Activated CD4-positive, alpha-beta memory T cell treated with anti-CD3 and anti-CD28 coated beads, Interleukin-2, amount 10 ng/mL, durations not matched to agents 7 days and 5 days (primary cell): Measurements from ENCODE around the gene ACP4. TPM values are rescaled to one million over a fixed set of nuclear protein-coding genes. Genes with fewer than 3 reads are reported as not detected.
"Not testable (repeated sequence)": the region's sequence is repeated elsewhere in the genome, so short reads cannot be mapped to it uniquely, and the experiment has no call there.

Experiments used
- CTCF ChIA-PET: fragments of 350-600 bp; sonication (Branson Sonifier 250); formaldehyde crosslinking; loops from one replicate; lab custom pipeline; 2021; ENCODE audit warnings: antibody characterized with exemption, inconsistent platforms; lab: Charles Lee
- POLR2A ChIA-PET: fragments of 350-600 bp; sonication (Branson Sonifier 250); formaldehyde crosslinking; loops from one replicate; lab custom pipeline; 2021; ENCODE audit warnings: antibody characterized with exemption; lab: Charles Lee
- DNase-seq: peaks from one replicate; pipeline ENCODE4 v3.0.0-alpha.2; 2020
- H3K27ac Mint-ChIP-seq: one replicate; pipeline ENCODE4 v1.8.0; 2021; ENCODE audit warnings: mild to moderate bottlenecking, mixed read lengths
- H3K27me3 Mint-ChIP-seq: one replicate; pipeline ENCODE4 v1.8.0; 2021; ENCODE audit warnings: mixed read lengths
- H3K36me3 Mint-ChIP-seq: one replicate; pipeline ENCODE4 v1.8.0; 2021; ENCODE audit warnings: low read depth, mixed read lengths
- H3K4me1 Mint-ChIP-seq: one replicate; pipeline ENCODE4 v1.8.0; 2021; ENCODE audit warnings: mixed read lengths
- H3K4me3 Mint-ChIP-seq: one replicate; pipeline ENCODE4 v1.8.0; 2021; ENCODE audit warnings: mild to moderate bottlenecking, mixed read lengths
- H3K9me3 Mint-ChIP-seq: one replicate; pipeline ENCODE4 v1.8.0; 2021; ENCODE audit warnings: mixed read lengths
- total RNA-seq, 2 experiments: library from RNA; stranded (reverse); gene quantifications; one replicate each; pipeline ENCODE4 v1.2.3, GENCODE V29; 2021

ACP4 gene
- total RNA-seq, 2 experiments from 2014 or later, result not detected

DNA sequence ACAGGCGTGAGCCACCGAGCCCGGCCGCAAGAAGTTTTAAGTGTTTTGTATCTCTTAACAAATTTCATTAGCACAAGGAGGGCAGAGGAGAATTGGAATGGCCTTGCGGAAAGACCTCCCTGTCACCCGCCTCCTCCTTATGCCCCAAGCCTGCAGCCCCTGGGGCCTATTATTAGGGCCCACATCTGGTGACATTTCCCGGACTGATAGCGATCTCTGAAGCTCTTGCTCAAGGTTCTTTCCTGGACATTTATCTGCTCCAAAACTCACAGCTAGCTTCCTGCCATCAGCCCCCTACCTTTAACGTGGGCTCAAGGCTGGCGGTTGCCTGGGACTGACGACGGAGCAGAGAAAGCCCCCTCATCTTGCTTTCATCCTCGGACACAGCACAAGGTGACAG lies 26.7 kb upstream of the ACP4 start:
- POLR2A ChIA-PET, DNase-seq, H3K27me3 Mint-ChIP-seq, H3K36me3 Mint-ChIP-seq, H3K9me3 Mint-ChIP-seq, H3K4me1 Mint-ChIP-seq, H3K4me3 Mint-ChIP-seq, H3K27ac Mint-ChIP-seq, CTCF ChIA-PET: not testable (repeated sequence)

DNA sequence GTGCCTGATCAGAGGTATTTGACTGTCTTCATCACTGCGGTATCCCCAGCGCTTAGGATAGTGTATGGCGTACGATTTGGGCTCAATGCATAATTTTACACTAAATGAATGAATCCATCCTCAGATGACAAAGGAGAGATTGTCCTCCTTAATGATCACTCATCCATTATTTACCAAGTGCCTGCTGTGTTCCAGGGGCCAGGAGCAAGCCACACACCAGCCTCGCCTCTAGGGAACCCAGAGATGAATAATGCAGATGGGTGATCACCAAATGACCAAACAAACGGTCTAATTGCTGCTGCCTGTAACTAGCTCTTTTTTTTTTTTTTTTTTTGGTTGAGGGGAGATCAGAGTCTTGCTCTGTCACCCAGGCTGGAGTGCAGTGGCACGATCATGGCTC lies 25.8 kb upstream of the ACP4 start:
- no peak for DNase-seq
- no peak overlapping the region for H3K27ac Mint-ChIP-seq
- no peaks in the 10 kb centered on the region for H3K4me1 Mint-ChIP-seq
- H3K27me3 Mint-ChIP-seq, result peaks cover 2% of the 10 kb centered on the region
- H3K4me3 Mint-ChIP-seq, result no peak overlapping the region
- POLR2A ChIA-PET, result no interaction called here
- CTCF ChIA-PET, result no interaction called here
- H3K36me3 Mint-ChIP-seq, result no peaks in the 10 kb centered on the region
- peaks cover 2% of the 10 kb centered on the region for H3K9me3 Mint-ChIP-seq

- DNase-seq, POLR2A ChIA-PET, H3K27ac Mint-ChIP-seq, H3K27me3 Mint-ChIP-seq, H3K36me3 Mint-ChIP-seq, H3K9me3 Mint-ChIP-seq, H3K4me3 Mint-ChIP-seq, CTCF ChIA-PET, H3K4me1 Mint-ChIP-seq: not testable (repeated sequence)
Measured at GRCh38 chr19:50766746-50767145, 23.5 kb upstream of the ACP4 start.

GRCh38 chr19:50767263-50767662 lies 23.0 kb upstream of the ACP4 start:
- H3K9me3 Mint-ChIP-seq, DNase-seq, H3K4me1 Mint-ChIP-seq, CTCF ChIA-PET, POLR2A ChIA-PET, H3K27me3 Mint-ChIP-seq, H3K27ac Mint-ChIP-seq, H3K36me3 Mint-ChIP-seq, H3K4me3 Mint-ChIP-seq: not testable (repeated sequence)

- DNase-seq, result no peak
- ChIA-PET CTCF (no interaction called here), POLR2A (no interaction called here)
- Mint-ChIP-seq H3K27ac (no peak overlapping the region), H3K36me3 (no peaks in the 10 kb centered on the region), H3K4me3 (no peak overlapping the region), H3K9me3 (no peaks in the 10 kb centered on the region), H3K4me1 (no peaks in the 10 kb centered on the region), H3K27me3 (peaks cover 2% of the 10 kb centered on the region)
Measured at GRCh38 chr19:50768277-50768676, 21.9 kb upstream of the ACP4 start.

DNA sequence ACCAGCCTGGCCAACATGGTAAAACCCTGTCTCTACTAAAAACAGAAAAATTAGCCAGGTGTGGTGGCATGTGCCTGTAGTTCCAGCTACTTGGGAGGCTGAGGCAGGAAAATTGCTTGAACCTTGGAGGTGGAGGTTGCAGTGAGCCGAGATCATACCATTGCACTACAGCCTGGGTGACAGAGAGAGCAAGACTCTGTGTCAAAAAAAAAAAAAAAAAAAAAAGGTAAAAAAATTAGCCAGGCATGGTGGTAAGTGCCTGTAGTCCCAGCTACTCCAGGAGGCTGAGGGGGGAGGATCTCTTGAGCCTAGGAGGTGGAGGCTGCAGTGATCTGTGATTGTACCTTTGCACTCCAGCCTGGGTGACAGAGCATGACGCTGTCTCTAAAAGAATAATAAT lies 20.1 kb upstream of the ACP4 start, which contains the start of gene GPR32:
GPR32 (plus strand) TSS at position 301 of the 400 bp plus-strand sequence. CDS start 137 bp downstream, outside the sequence.
- H3K27me3 Mint-ChIP-seq, H3K4me3 Mint-ChIP-seq, H3K27ac Mint-ChIP-seq, H3K4me1 Mint-ChIP-seq, H3K9me3 Mint-ChIP-seq, CTCF ChIA-PET, DNase-seq, H3K36me3 Mint-ChIP-seq: not testable (repeated sequence)
- POLR2A ChIA-PET, result interaction anchor here (0.6 kb wide), 1 partner anchor 121 kb away, joined by 3 read pairs; no protein-coding TSS in a partner anchor

DNA sequence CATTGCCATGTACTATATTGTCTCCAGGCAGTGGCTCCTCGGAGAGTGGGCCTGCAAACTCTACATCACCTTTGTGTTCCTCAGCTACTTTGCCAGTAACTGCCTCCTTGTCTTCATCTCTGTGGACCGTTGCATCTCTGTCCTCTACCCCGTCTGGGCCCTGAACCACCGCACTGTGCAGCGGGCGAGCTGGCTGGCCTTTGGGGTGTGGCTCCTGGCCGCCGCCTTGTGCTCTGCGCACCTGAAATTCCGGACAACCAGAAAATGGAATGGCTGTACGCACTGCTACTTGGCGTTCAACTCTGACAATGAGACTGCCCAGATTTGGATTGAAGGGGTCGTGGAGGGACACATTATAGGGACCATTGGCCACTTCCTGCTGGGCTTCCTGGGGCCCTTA lies 19.3 kb upstream of the ACP4 start:
- DNase-seq, result no peak
- ChIA-PET CTCF (no interaction called here), POLR2A (no interaction called here)
- H3K36me3 Mint-ChIP-seq, result no peaks in the 10 kb centered on the region
- H3K27me3 Mint-ChIP-seq, result peaks cover 8% of the 10 kb centered on the region
- no peak overlapping the region for H3K4me3 Mint-ChIP-seq
- no peak overlapping the region for H3K27ac Mint-ChIP-seq
- no peaks in the 10 kb centered on the region for H3K4me1 Mint-ChIP-seq
- no peaks in the 10 kb centered on the region for H3K9me3 Mint-ChIP-seq

- Mint-ChIP-seq H3K27me3 (peaks cover 11% of the 10 kb centered on the region), H3K4me1 (no peaks in the 10 kb centered on the region), H3K4me3 (no peak overlapping the region), H3K9me3 (no peaks in the 10 kb centered on the region), H3K36me3 (no peaks in the 10 kb centered on the region), H3K27ac (no peak overlapping the region)
- ChIA-PET POLR2A (no interaction called here), CTCF (no interaction called here)
- DNase-seq, result no peak
Measured at GRCh38 chr19:50772476-50772875, 17.7 kb upstream of the ACP4 start.

DNA sequence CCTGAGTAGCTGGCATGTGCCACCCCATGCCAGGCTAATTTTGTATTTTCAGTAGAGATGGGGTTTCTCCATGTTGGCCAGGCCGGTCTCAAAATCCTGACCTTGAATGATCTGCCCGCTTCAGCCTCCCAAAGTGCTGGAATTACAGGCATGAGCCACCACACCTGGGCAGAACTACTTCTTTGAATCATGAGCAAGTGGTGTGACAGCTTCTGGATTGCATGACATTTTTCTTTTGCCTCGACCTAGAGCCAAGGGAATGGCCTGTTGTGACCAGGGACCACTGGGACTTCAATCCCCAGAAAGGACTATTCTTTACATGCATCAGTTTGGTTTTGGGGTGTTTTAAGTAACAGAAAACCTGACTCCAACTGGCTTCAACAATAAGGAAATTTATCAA lies 17.3 kb upstream of the ACP4 start:
- H3K4me1 Mint-ChIP-seq, H3K4me3 Mint-ChIP-seq, CTCF ChIA-PET, H3K36me3 Mint-ChIP-seq, POLR2A ChIA-PET, H3K9me3 Mint-ChIP-seq, DNase-seq, H3K27ac Mint-ChIP-seq: not testable (repeated sequence)
- H3K27me3 Mint-ChIP-seq, result peaks cover 15% of the 10 kb centered on the region

GRCh38 chr19:50773454-50773853 lies 16.8 kb upstream of the ACP4 start:
- H3K9me3 Mint-ChIP-seq, H3K36me3 Mint-ChIP-seq, POLR2A ChIA-PET, DNase-seq, H3K4me1 Mint-ChIP-seq, H3K27ac Mint-ChIP-seq, H3K4me3 Mint-ChIP-seq: not testable (repeated sequence)
- CTCF ChIA-PET, result interaction anchor here (0.7 kb wide), 1 partner anchor 404 kb away, joined by 3 read pairs; no protein-coding TSS in a partner anchor
- peaks cover 21% of the 10 kb centered on the region for H3K27me3 Mint-ChIP-seq

DNA sequence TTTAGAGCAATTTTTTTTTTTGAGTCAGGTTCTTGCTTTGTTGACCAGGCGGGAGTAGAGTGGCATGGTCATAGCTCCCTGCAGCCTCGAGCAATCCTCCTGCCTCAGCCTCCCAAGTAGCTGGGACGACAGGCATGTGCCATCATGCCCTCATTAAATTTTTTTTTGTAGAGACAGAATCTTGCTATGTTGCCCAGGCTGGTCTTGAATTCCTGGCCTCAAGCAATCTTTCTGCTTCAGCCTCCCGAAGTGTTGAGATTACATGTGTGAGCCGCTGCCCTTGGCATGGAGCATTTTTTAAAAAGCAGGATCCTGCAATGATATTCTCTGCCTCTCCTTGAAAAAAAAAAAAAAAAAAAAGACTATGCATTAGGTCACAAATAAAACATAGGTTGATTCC lies 14.1 kb upstream of the ACP4 start:
- DNase-seq, result no peak
- Mint-ChIP-seq H3K36me3 (no peaks in the 10 kb centered on the region), H3K4me1 (no peaks in the 10 kb centered on the region), H3K27me3 (peaks cover 45% of the 10 kb centered on the region), H3K4me3 (no peak overlapping the region), H3K27ac (no peak overlapping the region), H3K9me3 (no peaks in the 10 kb centered on the region)
- POLR2A ChIA-PET, result no interaction called here
- CTCF ChIA-PET, result no interaction called here

- POLR2A ChIA-PET, result no interaction called here
- CTCF ChIA-PET, result no interaction called here
- DNase-seq, result no peak
- H3K4me1 Mint-ChIP-seq, result no peaks in the 10 kb centered on the region
- no peak overlapping the region for H3K4me3 Mint-ChIP-seq
- no peak overlapping the region for H3K27ac Mint-ChIP-seq
- no peaks in the 10 kb centered on the region for H3K9me3 Mint-ChIP-seq
- H3K36me3 Mint-ChIP-seq, result no peaks in the 10 kb centered on the region
- H3K27me3 Mint-ChIP-seq, result peaks cover 45% of the 10 kb centered on the region
Measured at GRCh38 chr19:50777261-50777660, 13.0 kb upstream of the ACP4 start.

DNA sequence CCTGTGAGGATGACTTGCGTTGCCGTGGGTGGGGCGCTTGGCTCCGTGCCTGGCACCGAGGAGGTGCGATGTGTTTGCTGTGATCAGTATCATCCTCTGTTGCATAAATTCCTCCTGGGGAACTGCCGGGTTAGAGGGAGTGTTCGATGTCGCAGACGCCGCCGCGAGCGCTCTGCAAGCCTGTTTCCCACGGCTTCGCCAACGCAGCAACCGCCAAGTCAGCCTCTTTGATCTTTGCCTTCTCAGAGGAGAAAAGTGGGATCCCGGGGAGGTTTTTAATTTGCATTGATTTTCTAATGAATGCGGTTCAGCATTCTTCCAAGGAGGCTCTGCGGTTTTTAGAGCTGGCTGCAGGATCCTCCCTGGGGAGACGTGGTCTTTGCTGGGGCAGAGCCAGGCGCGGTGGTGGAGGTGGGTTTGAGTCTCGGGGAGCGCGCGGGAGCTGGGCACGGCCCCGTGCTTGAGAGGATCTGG lies 12.3 kb upstream of the ACP4 start:
- DNase-seq, result no peak
- H3K4me1 Mint-ChIP-seq, result no peaks in the 10 kb centered on the region
- CTCF ChIA-PET, result no interaction called here
- no peaks in the 10 kb centered on the region for H3K9me3 Mint-ChIP-seq
- no peak overlapping the region for H3K27ac Mint-ChIP-seq
- peaks cover 48% of the 10 kb centered on the region for H3K27me3 Mint-ChIP-seq
- H3K4me3 Mint-ChIP-seq, result no peak overlapping the region
- POLR2A ChIA-PET, result no interaction called here
- H3K36me3 Mint-ChIP-seq, result no peaks in the 10 kb centered on the region

DNA sequence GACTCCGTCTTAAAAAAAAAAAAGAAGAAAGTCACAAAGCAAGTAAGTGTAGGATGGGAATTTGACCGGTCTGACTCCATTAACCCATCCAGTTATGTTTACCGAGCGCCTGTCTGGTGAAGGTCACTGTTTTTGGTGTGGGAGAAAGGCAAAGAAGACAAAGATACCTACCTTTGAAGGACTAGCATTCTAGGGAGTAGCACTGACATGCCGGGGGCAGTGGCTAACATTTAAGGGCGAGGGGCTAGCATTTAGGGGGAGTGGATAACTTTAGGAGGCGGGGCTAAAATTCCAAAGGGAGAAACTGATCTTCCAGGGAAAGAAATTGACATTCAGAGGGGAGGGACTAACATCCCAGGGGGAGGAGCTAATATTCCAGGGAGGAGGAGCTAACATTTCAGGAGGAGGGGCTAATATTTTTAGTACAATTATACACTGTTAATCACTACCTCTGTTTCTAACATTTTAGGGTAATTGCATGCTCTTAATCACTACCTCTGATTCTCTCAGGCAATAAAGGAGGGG lies 11.2 kb upstream of the ACP4 start:
- no peak for DNase-seq
- Mint-ChIP-seq H3K4me1 (peaks cover 8% of the 10 kb centered on the region), H3K27me3 (peaks cover 47% of the 10 kb centered on the region), H3K27ac (no peak overlapping the region), H3K4me3 (no peak overlapping the region), H3K9me3 (no peaks in the 10 kb centered on the region), H3K36me3 (no peaks in the 10 kb centered on the region)
- ChIA-PET POLR2A (no interaction called here), CTCF (interaction anchor here (0.6 to 0.9 kb wide), 3 partner anchors 74 to 410 kb away, joined by 3 read pairs; no protein-coding TSS in a partner anchor)
